HepG2 (cell line): ENCODE data around the gene KCTD19. TPM values are rescaled to one million over a fixed set of nuclear protein-coding genes. Genes with fewer than 3 reads are reported as not detected.

Experiments
- ATAC-seq: fragments of 200-7000 bp; cut with Tn5 transposase; 3 replicates; pipeline ENCODE4 v1.9.1; 2020; ENCODE audit warnings: mild to moderate bottlenecking, moderate library complexity
- BruUV-seq: library from RNA; stranded (reverse); fragments of 400-500 nt; replicated peaks from 2 replicates; lab custom pipeline; 2021; lab: Mats Ljungman, UMichigan
- CTCF ChIA-PET: fragments of 300-600 bp; formaldehyde crosslinking; extraction: SDS; loops from one replicate; lab custom pipeline; 2021; ENCODE audit warnings: low total read pairs, inconsistent platforms, low intra/inter-chr PET ratio; lab: Yijun Ruan, JAX
- POLR2A ChIA-PET: fragments of 350-600 bp; sonication (Branson Sonifier 250); formaldehyde crosslinking; loops from one replicate; lab custom pipeline; 2020; ENCODE audit warnings: antibody characterized with exemption, inconsistent platforms; lab: Yijun Ruan, JAX
- DNase-seq: peaks from one replicate; pipeline ENCODE4 v3.0.0-alpha.2; 2015; ENCODE audit warnings: low spot score
- FAIRE-seq: peaks from 3 replicates; lab custom pipeline; 2011; peaks lifted over from hg19 to GRCh38; lab: Jason Lieb, UNC
- H2AFZ ChIP-seq: one replicate; pipeline ENCODE4 v1.6.1; 2011; ENCODE audit warnings: low read length, inconsistent platforms
- H3K27ac ChIP-seq: fragments of 300-600 bp; 3 replicates; pipeline ENCODE4 v1.8.0; 2011; ENCODE audit warnings: mixed run types, mild to moderate bottlenecking, mixed read lengths, low read length, inconsistent platforms; ENCODE audit not compliant: insufficient read depth; ENCODE audit errors: extremely low read length
- H3K27me3 ChIP-seq, 2 experiments: fragments of 200-600 bp in 1 of 2; 2 replicates in 1 of 2; 3 replicates in 1 of 2; pipeline versions ENCODE4 v1.6.0 to v1.8.0; 2011; ENCODE audit warnings: low read length in 2 of 2, mild to moderate bottlenecking in 2 of 2, moderate library complexity in 2 of 2, inconsistent platforms in 1 of 2; ENCODE audit not compliant: insufficient read depth in 2 of 2, control insufficient read depth in 1 of 2
- H3K36me3 ChIP-seq, 2 experiments: fragments of 200-600 bp in 1 of 2; replicated peaks in 1 of 2; 2 replicates in 1 of 2; 3 replicates in 1 of 2; pipeline versions ENCODE4 v1.5.1 to v1.8.0; 2011; ENCODE audit warnings: low read length in 2 of 2, inconsistent platforms in 1 of 2; ENCODE audit not compliant: insufficient read depth in 2 of 2, control insufficient read depth in 1 of 2
- H3K4me1 ChIP-seq: 2 replicates; pipeline ENCODE4 v1.5.1; 2012; ENCODE audit warnings: low read length, inconsistent platforms; ENCODE audit not compliant: insufficient read depth
- H3K4me2 ChIP-seq: 2 replicates; pipeline ENCODE4 v1.6.0; 2011; ENCODE audit warnings: low read depth, low read length, inconsistent platforms
- H3K4me3 ChIP-seq, 3 experiments: fragments of 200-600 bp in 1 of 3; sonication (generic), shearing (Covaris generic) in 1 of 3; replicated peaks in 1 of 3; 2 replicates each; pipeline ENCODE4 v1.5.1; 2011 to 2016; ENCODE audit warnings: low read length in 3 of 3, inconsistent platforms in 2 of 3, low read depth in 2 of 3, mild to moderate bottlenecking in 2 of 3, control low read depth in 1 of 3, mixed read lengths in 1 of 3; ENCODE audit not compliant: insufficient read depth in 1 of 3
- H3K79me2 ChIP-seq: one replicate; pipeline ENCODE4 v1.6.1; 2011; ENCODE audit warnings: low read length, inconsistent platforms; ENCODE audit not compliant: insufficient read depth
- H3K9ac ChIP-seq: 2 replicates; pipeline ENCODE4 v1.6.0; 2011; ENCODE audit warnings: mild to moderate bottlenecking, low read depth, low read length, inconsistent platforms; ENCODE audit not compliant: insufficient read depth
- H3K9me3 ChIP-seq: 2 replicates; pipeline ENCODE4 v1.5.1; 2012; ENCODE audit warnings: mild to moderate bottlenecking, low read length
- H4K20me1 ChIP-seq: 2 replicates; pipeline ENCODE4 v1.6.0; 2011; ENCODE audit warnings: inconsistent platforms, mild to moderate bottlenecking, low read length, moderate library complexity; ENCODE audit not compliant: insufficient read depth
- ARID2 ChIP-seq: sonication (generic); formaldehyde crosslinking; IDR thresholded peaks from 2 replicates; pipeline ENCODE4 v1.8.1; 2022; ENCODE audit warnings: mild to moderate bottlenecking, missing genetic modification reagents, borderline replicate concordance
- FOSL1 ChIP-seq: sonication (generic); formaldehyde crosslinking; IDR thresholded peaks from 2 replicates; pipeline ENCODE4 v1.9.0; 2021; ENCODE audit warnings: missing genetic modification reagents, borderline replicate concordance
- FOXO4 ChIP-seq: sonication (generic); formaldehyde crosslinking; conservative IDR thresholded peaks from 2 replicates; pipeline ENCODE4 v1.8.1; 2023; ENCODE audit warnings: missing genetic modification reagents
- HNRNPLL ChIP-seq: fragments of 200-400 bp; formaldehyde crosslinking; IDR thresholded peaks from 2 replicates; pipeline ENCODE4 v1.6.1; 2017; ENCODE audit warnings: mild to moderate bottlenecking, low read depth, low read length; ENCODE audit not compliant: poor library complexity, severe bottlenecking
- ZFY ChIP-seq: sonication (generic); formaldehyde crosslinking; IDR thresholded peaks from 2 replicates; pipeline ENCODE4 v1.4.0; 2020; ENCODE audit warnings: missing genetic modification reagents
- WGBS: methylation state at CpG from one replicate; pipeline ENCODE4 v1.1.6; 2017; ENCODE audit warnings: low lambda C conversion rate; 5-methylcytosine and 5-hydroxymethylcytosine counted together
- in situ Hi-C: cut with HindIII; loops from 2 replicates; pipeline ENCODE4 v1.10.0; 2017; ENCODE audit warnings: low pct_unique_long_range_greater_than_20kb; ENCODE audit not compliant: extremely low pct_ligation_motif_present
- intact Hi-C: fragments of 100-400 bp; cut with micrococcal nuclease; formaldehyde crosslinking; loops from one replicate; pipeline ENCODE4 v1.10.0; 2022; ENCODE audit not compliant: unreplicated experiment
- polyA plus RNA-seq, 8 experiments: library from polyadenylated mRNA; depleted of rRNA in 3 of 8; stranded (reverse) in 7 of 8; unstranded in 1 of 8; fragments of >200 nt; fragmentation: Illumina TruSeq in 4 of 8; extraction: Trizol in 4 of 8; gene quantifications; 2 replicates each; pipeline versions ENCODE4 v1.2.1 to v1.2.3, GENCODE V29; 2011 to 2016; ENCODE audit warnings: low read depth in 4 of 8, missing spikeins in 1 of 8, mixed read lengths in 1 of 8; ENCODE audit not compliant: insufficient read depth in 1 of 8
- total RNA-seq, 5 experiments: library from RNA; depleted of rRNA; stranded (reverse); fragments of >200 nt; fragmentation: Illumina TruSeq; extraction: Trizol; gene quantifications; 2 replicates each; pipeline ENCODE4 v1.2.3, GENCODE V29; 2016; ENCODE audit warnings: low read depth in 1 of 5
- TF ChIP-seq, protein P1 (sequence below): sonication (generic); formaldehyde crosslinking; IDR thresholded peaks from 2 replicates; pipeline ENCODE4 v1.4.0; 2020; ENCODE audit warnings: missing genetic modification reagents

KCTD19 gene
- total and polyA plus RNA-seq, 2 of the 13 experiments (the other 11 are each of a cell fraction or from before 2014, with no cell fraction given) = not detected

DNA sequence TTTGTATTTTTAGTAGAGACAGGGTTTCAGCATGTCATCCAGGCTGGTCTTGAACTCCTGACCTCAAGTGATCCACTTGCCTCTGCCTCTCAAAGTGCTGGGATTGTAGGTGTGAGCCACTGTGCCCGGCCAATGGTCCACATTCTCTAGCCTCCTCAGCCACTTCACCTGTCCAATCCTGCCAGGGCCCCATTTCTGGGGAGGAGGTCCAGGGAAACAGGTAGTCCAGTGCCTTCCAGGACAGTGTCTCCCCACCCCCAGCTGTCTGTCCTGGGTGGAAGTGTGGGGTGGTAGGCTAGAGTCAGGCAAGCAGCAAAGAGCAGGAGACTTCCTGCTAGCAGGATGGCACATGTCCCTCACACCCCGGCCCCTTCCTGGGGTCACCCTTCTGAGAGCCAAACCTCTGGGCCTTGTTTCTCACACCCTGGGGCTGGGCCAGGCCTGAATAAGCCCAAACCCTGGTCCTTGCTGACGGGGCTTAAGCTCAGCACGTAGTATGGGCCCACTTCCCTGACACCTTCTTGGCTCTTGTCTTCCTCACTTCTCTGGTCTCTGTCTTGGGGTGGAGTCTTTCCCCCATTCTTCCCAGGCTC is 84.3 kb downstream of the KCTD19 start:
- in situ Hi-C loops = no loop called here
- H2AFZ ChIP-seq = no peak overlapping the region
- ATAC-seq (no peak), DNase-seq (no peak), FAIRE-seq (no peak)
- no peaks in the 10 kb centered on the region for H4K20me1 ChIP-seq
- H3K4me1 ChIP-seq = peaks cover 40% of the 10 kb centered on the region
- BruUV-seq = no TSS peak
- H3K27me3 ChIP-seq = no peaks in the 10 kb centered on the region
- H3K27ac ChIP-seq = no peak overlapping the region
- POLR2A ChIA-PET = no interaction called here
- no peaks in the 10 kb centered on the region for H3K79me2 ChIP-seq
- no peak overlapping the region for H3K9ac ChIP-seq
- peaks cover 18 to 27% of the 10 kb centered on the region in 2 experiments for H3K36me3 ChIP-seq
- WGBS = 92% methylated on average over 3 of the region's 4 CpGs
- no peaks in the 10 kb centered on the region for H3K9me3 ChIP-seq
- H3K4me3 ChIP-seq = no peak overlapping the region
- TF ChIP-seq HNRNPLL (no peak), FOXO4 (CRISPR knock-in tag) (0 out of 2 replicates have a peak, but pooled peaks have one; percentile 72), ZFY (CRISPR knock-in tag) (no peak), ARID2 (no peak), FOSL1 (CRISPR knock-in tag) (no peak)
- TF ChIP-seq, protein P1, sequence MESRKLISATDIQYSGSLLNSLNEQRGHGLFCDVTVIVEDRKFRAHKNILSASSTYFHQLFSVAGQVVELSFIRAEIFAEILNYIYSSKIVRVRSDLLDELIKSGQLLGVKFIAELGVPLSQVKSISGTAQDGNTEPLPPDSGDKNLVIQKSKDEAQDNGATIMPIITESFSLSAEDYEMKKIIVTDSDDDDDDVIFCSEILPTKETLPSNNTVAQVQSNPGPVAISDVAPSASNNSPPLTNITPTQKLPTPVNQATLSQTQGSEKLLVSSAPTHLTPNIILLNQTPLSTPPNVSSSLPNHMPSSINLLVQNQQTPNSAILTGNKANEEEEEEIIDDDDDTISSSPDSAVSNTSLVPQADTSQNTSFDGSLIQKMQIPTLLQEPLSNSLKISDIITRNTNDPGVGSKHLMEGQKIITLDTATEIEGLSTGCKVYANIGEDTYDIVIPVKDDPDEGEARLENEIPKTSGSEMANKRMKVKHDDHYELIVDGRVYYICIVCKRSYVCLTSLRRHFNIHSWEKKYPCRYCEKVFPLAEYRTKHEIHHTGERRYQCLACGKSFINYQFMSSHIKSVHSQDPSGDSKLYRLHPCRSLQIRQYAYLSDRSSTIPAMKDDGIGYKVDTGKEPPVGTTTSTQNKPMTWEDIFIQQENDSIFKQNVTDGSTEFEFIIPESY = no peak
- intact Hi-C loops = no loop called here
- CTCF ChIA-PET = no interaction called here
- H3K4me2 ChIP-seq = no peak overlapping the region
